Gastrocnemius medialis (tissue), 4 donors: ENCODE results near the gene DMTF1. TPM values are rescaled to one million over a fixed set of nuclear protein-coding genes. Genes with fewer than 3 reads are reported as not detected.

Experiments
- ATAC-seq, 2 donors: fragments of 150-250 bp; one replicate each; pipeline ENCODE4 v1.9.1; 2016
- DNase-seq, 2 donors: peaks; one replicate each; pipeline ENCODE4 v3.0.0-alpha.2; 2019
- H3K27ac ChIP-seq, 4 donors: fragments of 200-600 bp; sonication (generic); 1 replicate in 1 of 4; 2 replicates in 3 of 4; pipeline ENCODE4 v1.5.1; 2016 to 2018; ENCODE audit warnings: mild to moderate bottlenecking in 2 of 4, moderate library complexity in 1 of 4
- H3K27me3 ChIP-seq, 3 donors: fragments of 200-600 bp; sonication (generic) in 2 of 3; 1 replicate in 1 of 3; 2 replicates in 2 of 3; pipeline versions ENCODE4 v1.5.1 to v1.6.0; 2016 to 2019; ENCODE audit warnings: mild to moderate bottlenecking in 1 of 3, moderate library complexity in 1 of 3
- H3K36me3 ChIP-seq, 2 donors: fragments of 200-600 bp; sonication (generic) in 1 of 2; one replicate each; pipeline ENCODE4 v1.5.1; 2017 to 2018
- H3K4me1 ChIP-seq, 2 donors: fragments of 200-600 bp; sonication (generic) in 1 of 2; one replicate each; pipeline ENCODE4 v1.5.1; 2016 to 2017; ENCODE audit warnings: mild to moderate bottlenecking in 2 of 2
- H3K4me3 ChIP-seq, 4 donors: fragments of 200-600 bp; sonication (generic) in 3 of 4; 1 replicate in 1 of 4; 2 replicates in 3 of 4; pipeline ENCODE4 v1.5.1; 2016 to 2019; ENCODE audit warnings: mild to moderate bottlenecking in 2 of 4
- H3K9me3 ChIP-seq, 3 donors: fragments of 200-600 bp; sonication (generic) in 2 of 3; 1 replicate in 1 of 3; 2 replicates in 2 of 3; pipeline ENCODE4 v1.5.1; 2016 to 2019
- CTCF ChIP-seq, 5 experiments: fragments of 450-650 bp in 3 of 5; fragments of 200-600 bp in 2 of 5; sonication (generic) in 2 of 5; IDR thresholded peaks in 4 of 5; conservative IDR thresholded peaks in 1 of 5; 1 replicate in 4 of 5; 2 replicates in 1 of 5; pipeline ENCODE4 v1.5.1; 2016 to 2019; ENCODE audit warnings: antibody characterized with exemption in 5 of 5, mild to moderate bottlenecking in 3 of 5, moderate library complexity in 3 of 5
- POLR2A ChIP-seq, 2 donors: fragments of 450-650 bp; IDR thresholded peaks; one replicate each; pipeline ENCODE4 v1.6.1; 2017; ENCODE audit warnings: antibody characterized with exemption in 2 of 2, mild to moderate bottlenecking in 2 of 2, moderate library complexity in 2 of 2
- in situ Hi-C, 4 donors: fragments of 200-750 bp; cut with MboI; loops; one replicate each; pipeline versions ENCODE4 v1.15.0 to v1.8.0; 2017; ENCODE audit warnings: low sequenced_read_pairs in 4 of 4
- intact Hi-C: fragments of 100-400 bp; cut with DNase I; formaldehyde crosslinking; loops from one replicate; pipeline ENCODE4 v1.15.1; 2023; ENCODE audit warnings: low total_unique reads
- total RNA-seq, 4 donors: library from RNA; depleted of rRNA; stranded (reverse); fragments of >200 nt; gene quantifications; one replicate each; pipeline versions ENCODE4 v1.1.0 to v1.2.3, GENCODE V29; 2016

The DMTF1 gene
- total RNA-seq, 4 donors from 2014 or later = 10.6 to 31.9 (median 13.1) TPM

GRCh38 chr7:87151002-87151728 is 1.1 kb upstream of the DMTF1 start:
- TF ChIP-seq POLR2A (IDR thresholded peaks at IDR 0.05) (no peak), CTCF (IDR thresholded peaks at IDR 0.05 in 4 of 5, conservative IDR thresholded peaks at IDR 0.05 in 1 of 5) (no peak)
- intact Hi-C loops (loop anchor here (5.0 to 10.0 kb wide), 5 partner anchors 36 to 726 kb away; partner anchors contain the start of genes CROT, DBF4, SLC25A40 and TMEM243), in situ Hi-C loops (no loop called here)
- peak overlapping the region; percentile 75 to 98 (median 86) for H3K4me3 ChIP-seq
- no peaks in the 10 kb centered on the region for H3K9me3 ChIP-seq
- peak overlapping the region; percentile 92 to 98 (median 98) for H3K27ac ChIP-seq
- peaks cover 39 to 43% of the 10 kb centered on the region in 2 donors for H3K4me1 ChIP-seq
- no peak for DNase-seq
- ATAC-seq = no peak
- H3K36me3 ChIP-seq = no peaks in the 10 kb centered on the region
- H3K27me3 ChIP-seq = no peaks in the 10 kb centered on the region

GRCh38 chr7:87151729-87152111 is 533 bp upstream of the DMTF1 start:
- intact Hi-C loops = loop anchor here (2.0 to 10.0 kb wide), 6 partner anchors 36 to 726 kb away; partner anchors contain the start of genes CROT, DBF4, ELAPOR2 and SLC25A40
- H3K36me3 ChIP-seq = no peaks in the 10 kb centered on the region
- TF ChIP-seq CTCF (IDR thresholded peaks at IDR 0.05 in 4 of 5, conservative IDR thresholded peaks at IDR 0.05 in 1 of 5) (no peak), POLR2A (IDR thresholded peaks at IDR 0.05) (no peak)
- in situ Hi-C loops = no loop called here
- peak overlapping the region; percentile 92 to 98 (median 98) for H3K27ac ChIP-seq
- ATAC-seq = no peak
- no peak for DNase-seq
- H3K9me3 ChIP-seq = no peaks in the 10 kb centered on the region
- H3K4me1 ChIP-seq = peaks cover 44 to 46% of the 10 kb centered on the region in 2 donors
- H3K27me3 ChIP-seq = no peaks in the 10 kb centered on the region
- peak overlapping the region; percentile 75 to 98 (median 86) for H3K4me3 ChIP-seq

GRCh38 chr7:87152897-87153641 is 816 bp downstream of the DMTF1 start:
- TF ChIP-seq POLR2A (IDR thresholded peaks at IDR 0.05) = no peak
- no peak for TF ChIP-seq CTCF (IDR thresholded peaks at IDR 0.05 in 4 of 5, conservative IDR thresholded peaks at IDR 0.05 in 1 of 5)
- intact Hi-C loops (loop anchor here (2.0 to 10.0 kb wide), 6 partner anchors 34 to 724 kb away; partner anchors contain the start of genes CROT, DBF4, ELAPOR2 and SLC25A40), in situ Hi-C loops (no loop called here)
- Histone ChIP-seq H3K4me3 (peak overlapping the region; percentile 75 to 98 (median 86)), H3K27me3 (no peaks in the 10 kb centered on the region), H3K4me1 (peaks cover 49 to 54% of the 10 kb centered on the region in 2 donors), H3K36me3 (no peaks in the 10 kb centered on the region), H3K27ac (peak overlapping the region; percentile 92 to 98 (median 98)), H3K9me3 (no peaks in the 10 kb centered on the region)
- DNase-seq (peak in 1 of 2 donors; percentile 16), ATAC-seq (peak; percentile 32)

GRCh38 chr7:87154166-87154565 is 1.9 kb downstream of the DMTF1 start:
- H3K36me3 ChIP-seq = no peaks in the 10 kb centered on the region
- peaks cover 53 to 54% of the 10 kb centered on the region in 2 donors for H3K4me1 ChIP-seq
- peak overlapping the region; percentile 92 to 98 (median 98) for H3K27ac ChIP-seq
- ATAC-seq (no peak), DNase-seq (no peak)
- H3K27me3 ChIP-seq = no peaks in the 10 kb centered on the region
- TF ChIP-seq CTCF (IDR thresholded peaks at IDR 0.05 in 4 of 5, conservative IDR thresholded peaks at IDR 0.05 in 1 of 5) = no peak
- TF ChIP-seq POLR2A (IDR thresholded peaks at IDR 0.05) = no peak
- intact Hi-C loops = loop anchor here (5.0 to 10.0 kb wide), 5 partner anchors 33 to 723 kb away; partner anchors contain the start of genes CROT, DBF4, SLC25A40 and TMEM243
- peak overlapping the region; percentile 75 to 98 (median 86) for H3K4me3 ChIP-seq
- H3K9me3 ChIP-seq = no peaks in the 10 kb centered on the region
- in situ Hi-C loops = no loop called here
